IMR-90 (cell line): ENCODE results near the gene ATP8B4. TPM values are rescaled to one million over a fixed set of nuclear protein-coding genes. Genes with fewer than 3 reads are reported as not detected.
A peak's percentile ranks its signal among the peaks of the same experiment; 100 is the strongest.

Experiments
- ATAC-seq: fragments of 200-7000 bp; cut with Tn5 transposase; 2 replicates; pipeline ENCODE4 v1.9.1; 2020; ENCODE audit warnings: low read depth, mild to moderate bottlenecking, moderate library complexity
- BruUV-seq: library from RNA; stranded (reverse); fragments of 400-500 nt; replicated peaks from 2 replicates; lab custom pipeline; 2021; lab: Mats Ljungman, UMichigan
- CTCF ChIA-PET: fragments of 300-600 bp; formaldehyde crosslinking; extraction: SDS; loops from one replicate; lab custom pipeline; 2021; ENCODE audit warnings: antibody characterized with exemption; lab: Yijun Ruan, JAX
- POLR2A ChIA-PET: fragments of 300-600 bp; sonication (Branson Sonifier 250); formaldehyde crosslinking; loops from one replicate; lab custom pipeline; 2022; ENCODE audit warnings: antibody characterized with exemption; ENCODE audit not compliant: unreplicated experiment; lab: Charles Lee
- DNase-seq: peaks from one replicate; pipeline ENCODE4 v3.0.0; 2013
- H2AFZ ChIP-seq: replicated peaks from 2 replicates; pipeline ENCODE3; 2013; ENCODE audit warnings: low read length, mild to moderate bottlenecking; ENCODE audit not compliant: poor library complexity
- H2AK5ac ChIP-seq: 2 replicates; pipeline ENCODE4 v1.6.1; 2013; ENCODE audit warnings: low read depth, low read length, inconsistent platforms
- H2AK9ac ChIP-seq: replicated peaks from 2 replicates; pipeline ENCODE3; 2013; ENCODE audit warnings: mild to moderate bottlenecking, low read depth, low read length, moderate library complexity; ENCODE audit not compliant: poor library complexity
- H2BK120ac ChIP-seq: 2 replicates; pipeline ENCODE4 v1.6.1; 2013; ENCODE audit warnings: low read depth, low read length, inconsistent platforms
- H2BK15ac ChIP-seq: 3 replicates; pipeline ENCODE4 v1.6.1; 2013; ENCODE audit warnings: low read depth, low read length, inconsistent platforms
- H2BK20ac ChIP-seq: 2 replicates; pipeline ENCODE4 v1.6.1; 2013; ENCODE audit warnings: low read depth, mild to moderate bottlenecking, inconsistent platforms, low read length, moderate library complexity
- H2BK5ac ChIP-seq: 2 replicates; pipeline ENCODE4 v1.6.1; 2013; ENCODE audit warnings: mild to moderate bottlenecking, low read depth, low read length, inconsistent platforms; ENCODE audit not compliant: poor library complexity, severe bottlenecking
- H3K14ac ChIP-seq: replicated peaks from 2 replicates; pipeline ENCODE4 v1.6.1; 2013; ENCODE audit warnings: low read depth, low read length, inconsistent platforms
- H3K18ac ChIP-seq: 2 replicates; pipeline ENCODE4 v1.6.1; 2013; ENCODE audit warnings: low read depth, low read length, control low read depth
- H3K23ac ChIP-seq: 2 replicates; pipeline ENCODE4 v1.6.1; 2013; ENCODE audit warnings: low read depth, low read length, inconsistent platforms
- H3K27ac ChIP-seq: 2 replicates; pipeline ENCODE4 v1.5.1; 2013; ENCODE audit warnings: mild to moderate bottlenecking, control low read depth, low read length; ENCODE audit not compliant: insufficient read depth
- H3K27me3 ChIP-seq: 2 replicates; pipeline ENCODE4 v1.6.1; 2013; ENCODE audit warnings: low read length; ENCODE audit not compliant: control insufficient read depth, insufficient read depth
- H3K36me3 ChIP-seq: 2 replicates; pipeline ENCODE4 v1.6.1; 2013; ENCODE audit warnings: low read length, mixed read lengths; ENCODE audit not compliant: control insufficient read depth, insufficient read depth
- H3K4ac ChIP-seq: 2 replicates; pipeline ENCODE4 v1.6.1; 2013; ENCODE audit warnings: low read depth, low read length, inconsistent platforms
- H3K4me1 ChIP-seq: 2 replicates; pipeline ENCODE4 v1.6.1; 2013; ENCODE audit warnings: low read length, mixed read lengths; ENCODE audit not compliant: control insufficient read depth, insufficient read depth
- H3K4me2 ChIP-seq: 2 replicates; pipeline ENCODE4 v1.6.1; 2013; ENCODE audit warnings: low read depth, mild to moderate bottlenecking, control low read depth, low read length, moderate library complexity
- H3K4me3 ChIP-seq: 2 replicates; pipeline ENCODE4 v1.5.1; 2013; ENCODE audit warnings: low read depth, mild to moderate bottlenecking, control low read depth, low read length, moderate library complexity; ENCODE audit not compliant: insufficient read depth
- H3K56ac ChIP-seq: 2 replicates; pipeline ENCODE4 v1.6.1; 2013; ENCODE audit warnings: low read length, inconsistent platforms; ENCODE audit not compliant: insufficient read depth; ENCODE audit errors: extremely low read depth
- H3K79me1 ChIP-seq, 2 experiments: 2 replicates each; pipeline ENCODE4 v1.6.1; 2013; ENCODE audit warnings: low read length in 2 of 2, inconsistent platforms in 1 of 2, low read depth in 1 of 2
- H3K9ac ChIP-seq: 2 replicates; pipeline ENCODE4 v1.6.1; 2013; ENCODE audit warnings: low read depth, low read length, control low read depth
- H3K9me1 ChIP-seq: 2 replicates; pipeline ENCODE4 v1.6.1; 2013; ENCODE audit warnings: low read length, inconsistent platforms; ENCODE audit not compliant: insufficient read depth
- H3K9me3 ChIP-seq: 2 replicates; pipeline ENCODE4 v1.6.1; 2013; ENCODE audit warnings: low read length; ENCODE audit not compliant: control insufficient read depth, insufficient read depth
- H4K20me1 ChIP-seq: 2 replicates; pipeline ENCODE4 v1.6.1; 2013; ENCODE audit warnings: low read length, inconsistent platforms; ENCODE audit not compliant: insufficient read depth
- H4K5ac ChIP-seq: 2 replicates; pipeline ENCODE4 v1.6.1; 2013; ENCODE audit warnings: mild to moderate bottlenecking, low read depth, low read length, control low read depth
- H4K8ac ChIP-seq, 2 experiments: 2 replicates each; pipeline ENCODE4 v1.6.1; 2013; ENCODE audit warnings: low read depth in 2 of 2, low read length in 2 of 2, control low read depth in 1 of 2, inconsistent platforms in 1 of 2
- H4K91ac ChIP-seq: 2 replicates; pipeline ENCODE4 v1.6.1; 2013; ENCODE audit warnings: low read depth, low read length, inconsistent platforms; ENCODE audit not compliant: insufficient read depth
- BHLHE40 ChIP-seq: fragments of 150-350 bp; IDR thresholded peaks from 2 replicates; pipeline ENCODE4 v1.6.1; 2016; ENCODE audit warnings: mild to moderate bottlenecking, low read depth, low read length
- MAZ ChIP-seq: IDR thresholded peaks from 2 replicates; pipeline ENCODE4 v1.6.1; 2012; ENCODE audit warnings: low read depth, mild to moderate bottlenecking, low read length, improper control_type of control experiment, moderate library complexity, borderline replicate concordance
- SMC3 ChIP-seq: fragments of 150-350 bp; IDR thresholded peaks from 2 replicates; pipeline ENCODE4 v1.6.1; 2016; ENCODE audit warnings: low read depth, mild to moderate bottlenecking, antibody characterized with exemption, low read length, moderate library complexity
- WGBS, 2 experiments: methylation state at CpG; one replicate each; pipeline versions ENCODE4 v1.1.5 to v1.1.7; 2013; ENCODE audit warnings: missing lambda C conversion rate in 2 of 2; ENCODE audit not compliant: insufficient read length in 1 of 2; ENCODE audit errors: extremely low coverage in 2 of 2; 5-methylcytosine and 5-hydroxymethylcytosine counted together
- dilution Hi-C: fragments of 300-500 bp; cut with HindIII; formaldehyde crosslinking; loops from one replicate; pipeline ENCODE4 v1.14.3; 2018; ENCODE audit warnings: low sequenced_read_pairs; ENCODE audit not compliant: unreplicated experiment
- in situ Hi-C: fragments of 300-500 bp; cut with MboI; formaldehyde crosslinking; loops from 3 replicates; pipeline ENCODE4 v1.14.3; 2019; ENCODE audit warnings: low sequenced_read_pairs, inconsistent platforms, mixed read lengths
- intact Hi-C: fragments of 100-400 bp; cut with micrococcal nuclease; formaldehyde crosslinking; loops from 2 replicates; pipeline ENCODE4 v1.10.0; 2022
- polyA plus RNA-seq, 3 experiments: library from polyadenylated mRNA; depleted of rRNA; stranded (reverse); fragments of >200 nt; gene quantifications; 2 replicates each; pipeline ENCODE4 v1.2.3, GENCODE V29; 2012; ENCODE audit warnings: low replicate concordance in 1 of 3
- total RNA-seq: library from RNA; depleted of rRNA; stranded (reverse); fragments of >200 nt; gene quantifications from 2 replicates; pipeline ENCODE4 v1.2.3, GENCODE V29; 2012
- TF ChIP-seq, protein P1 (sequence below): fragments of 150-350 bp; IDR thresholded peaks from 2 replicates; pipeline ENCODE4 v1.6.1; 2017; ENCODE audit warnings: mild to moderate bottlenecking, antibody characterized with exemption, low read length, low read depth

ATP8B4 gene
- total and polyA plus RNA-seq, 2 of the 4 experiments (the other 2 are of a cell fraction) = 0.12 to 0.54 TPM

DNA sequence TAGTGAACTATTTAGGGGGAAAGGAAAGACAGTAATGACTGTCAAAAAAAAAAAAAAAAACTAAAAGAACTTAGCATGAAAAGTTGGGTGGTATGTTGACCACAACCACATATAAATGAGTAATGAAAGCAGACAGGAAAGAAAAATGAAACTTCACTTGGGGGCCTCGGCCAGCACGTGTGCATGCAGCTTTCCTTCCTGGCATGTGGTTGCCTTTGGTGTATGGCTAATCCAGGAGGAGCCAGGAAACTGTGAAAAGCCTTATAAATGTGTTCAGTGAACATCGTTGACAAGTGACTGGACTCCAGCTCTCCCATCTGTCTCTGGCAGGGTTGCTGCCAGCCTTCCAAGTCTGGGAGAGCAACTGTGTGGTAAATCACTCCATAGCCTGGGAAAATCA is 303.1 kb downstream of the ATP8B4 start:
- 0 out of 2 replicates have a peak overlapping the region, but pooled peaks have one; percentile 0 for H2BK20ac ChIP-seq
- H2AK5ac ChIP-seq = no peak overlapping the region
- H3K56ac ChIP-seq = no peak overlapping the region
- 20% methylated on average over 1 of the region's 3 CpGs; no CpG with 5 or more reads in 1 of the 2 experiments for WGBS, 2 experiments
- H3K36me3 ChIP-seq = no peaks in the 10 kb centered on the region
- H2BK120ac ChIP-seq = no peak overlapping the region
- peak overlapping the region; percentile 4; the same call in 1 of the 2 replicates for H3K27ac ChIP-seq
- in situ Hi-C loops = no loop called here
- peak; percentile 76 for DNase-seq
- no TSS peak for BruUV-seq
- no peaks in the 10 kb centered on the region for H3K27me3 ChIP-seq
- 0 out of 2 replicates have a peak overlapping the region, but pooled peaks have one; percentile 5 for H3K4me2 ChIP-seq
- H4K91ac ChIP-seq = no peak overlapping the region
- peak overlapping the region; percentile 1; the same call in 1 of the 2 replicates for H4K5ac ChIP-seq
- H3K18ac ChIP-seq = 0 out of 2 replicates have a peak overlapping the region, but pooled peaks have one; percentile 18
- no peak; the same call in none of the 2 replicates for ATAC-seq
- no peak overlapping the region for H3K14ac ChIP-seq
- H3K4me3 ChIP-seq = no peak overlapping the region
- no peaks in the 10 kb centered on the region for H3K9me3 ChIP-seq
- ChIA-PET POLR2A (no interaction called here), CTCF (interaction anchor here (0.6 kb wide), 1 partner anchor 86 kb away, joined by 3 read pairs; no protein-coding TSS in a partner anchor)
- intact Hi-C loops = no loop called here
- H4K20me1 ChIP-seq = no peaks in the 10 kb centered on the region
- peaks cover 5% of the 10 kb centered on the region; the same call in 1 of the 2 replicates for H3K4me1 ChIP-seq
- peak overlapping the region; percentile 4 for H2AFZ ChIP-seq
- dilution Hi-C loops = no loop called here
- H2BK5ac ChIP-seq = no peak overlapping the region
- no peak overlapping the region for H2BK15ac ChIP-seq
- no peak overlapping the region for H2AK9ac ChIP-seq
- TF ChIP-seq SMC3 = no peak
- peak; percentile 95 for TF ChIP-seq BHLHE40
- TF ChIP-seq, protein P1, sequence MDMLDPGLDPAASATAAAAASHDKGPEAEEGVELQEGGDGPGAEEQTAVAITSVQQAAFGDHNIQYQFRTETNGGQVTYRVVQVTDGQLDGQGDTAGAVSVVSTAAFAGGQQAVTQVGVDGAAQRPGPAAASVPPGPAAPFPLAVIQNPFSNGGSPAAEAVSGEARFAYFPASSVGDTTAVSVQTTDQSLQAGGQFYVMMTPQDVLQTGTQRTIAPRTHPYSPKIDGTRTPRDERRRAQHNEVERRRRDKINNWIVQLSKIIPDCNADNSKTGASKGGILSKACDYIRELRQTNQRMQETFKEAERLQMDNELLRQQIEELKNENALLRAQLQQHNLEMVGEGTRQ = peak; percentile 68
- TF ChIP-seq MAZ = no peak
- H3K9me1 ChIP-seq = 0 out of 2 replicates have a peak, but pooled peaks cover 2% of the 10 kb centered on the region
- H3K23ac ChIP-seq = no peak overlapping the region
- H4K8ac ChIP-seq = no peak overlapping the region
- no peak overlapping the region for H3K4ac ChIP-seq
- no peak overlapping the region for H3K9ac ChIP-seq
- H3K79me1 ChIP-seq = no peaks in the 10 kb centered on the region
